Activated CD8-positive, alpha-beta T cell treated with anti-CD3 and anti-CD28 coated beads for 36 hours (primary cell): ENCODE results near the gene ERP27. TPM values are rescaled to one million over a fixed set of nuclear protein-coding genes. Genes with fewer than 3 reads are reported as not detected.

ENCODE experiments used
- ATAC-seq: fragments of 200-7000 bp; cut with Tn5 transposase; one replicate; pipeline ENCODE4 v1.10.0; 2021; ENCODE audit warnings: mild to moderate bottlenecking, moderate library complexity
- CTCF ChIA-PET: fragments of 350-600 bp; sonication (Branson Sonifier 250); formaldehyde crosslinking; loops from one replicate; lab custom pipeline; 2021; ENCODE audit warnings: antibody characterized with exemption; lab: Charles Lee
- POLR2A ChIA-PET: fragments of 350-600 bp; sonication (Branson Sonifier 250); formaldehyde crosslinking; loops from one replicate; lab custom pipeline; 2021; ENCODE audit warnings: antibody characterized with exemption; lab: Charles Lee
- DNase-seq: peaks from one replicate; pipeline ENCODE4 v3.0.0-alpha.2; 2020
- H3K27ac Mint-ChIP-seq: one replicate; pipeline ENCODE4 v1.8.0; 2021; ENCODE audit warnings: mild to moderate bottlenecking, mixed read lengths
- H3K27me3 Mint-ChIP-seq: one replicate; pipeline ENCODE4 v1.8.0; 2021; ENCODE audit warnings: mixed read lengths
- H3K36me3 Mint-ChIP-seq: one replicate; pipeline ENCODE4 v1.8.0; 2021; ENCODE audit warnings: low read depth, mixed read lengths
- H3K4me1 Mint-ChIP-seq: one replicate; pipeline ENCODE4 v1.8.0; 2021; ENCODE audit warnings: low read depth, mixed read lengths
- H3K4me3 Mint-ChIP-seq: one replicate; pipeline ENCODE4 v1.8.0; 2021; ENCODE audit warnings: mild to moderate bottlenecking, moderate library complexity, mixed read lengths
- H3K9me3 Mint-ChIP-seq: one replicate; pipeline ENCODE4 v1.8.0; 2021; ENCODE audit warnings: mixed read lengths
- CTCF ChIP-seq: fragments of 200-600 bp; IDR thresholded peaks from one replicate; pipeline ENCODE4 v1.8.0; 2022; ENCODE audit warnings: antibody characterized with exemption, mild to moderate bottlenecking
- intact Hi-C: fragments of 100-400 bp; cut with micrococcal nuclease; formaldehyde crosslinking; loops from one replicate; pipeline ENCODE4 v1.10.0; 2022
- total RNA-seq, 2 experiments: library from RNA; stranded (reverse); gene quantifications; one replicate each; pipeline ENCODE4 v1.2.3, GENCODE V29; 2021

The ERP27 gene
- total RNA-seq, 2 experiments from 2014 or later: 2.3 to 3.4 TPM

GRCh38 chr12:14941369-14941768 lies 3.0 kb upstream of the ERP27 start:
- Mint-ChIP-seq H3K9me3 (peaks cover 5% of the 10 kb centered on the region), H3K4me3 (no peak overlapping the region), H3K4me1 (peaks cover 65% of the 10 kb centered on the region), H3K27me3 (no peaks in the 10 kb centered on the region), H3K27ac (peak overlapping the region; percentile 9), H3K36me3 (peaks cover 84% of the 10 kb centered on the region)
- no peak for ATAC-seq
- ChIA-PET POLR2A (interaction anchor here (1.0 to 1.1 kb wide), 2 partner anchors 20 to 40 kb away, joined by 3 to 4 read pairs; no protein-coding TSS in a partner anchor), CTCF (no interaction called here)
- no peak for DNase-seq
- intact Hi-C loops: no loop called here
- TF ChIP-seq CTCF: no peak

- ChIA-PET CTCF (interaction anchor here (0.8 to 2.7 kb wide), 14 partner anchors 9 to 284 kb away, joined by 3 to 14 read pairs (median 4); partner anchors contain the start of gene RERG), POLR2A (interaction anchor here (0.7 to 2.0 kb wide), 5 partner anchors 10 to 22 kb away, joined by 3 to 9 read pairs (median 5); no protein-coding TSS in a partner anchor)
- Mint-ChIP-seq H3K27ac (peak overlapping the region; percentile 55), H3K36me3 (peaks cover 75% of the 10 kb centered on the region), H3K4me3 (no peak overlapping the region), H3K27me3 (no peaks in the 10 kb centered on the region), H3K4me1 (peaks cover 49% of the 10 kb centered on the region), H3K9me3 (peaks cover 5% of the 10 kb centered on the region)
- intact Hi-C loops: no loop called here
- TF ChIP-seq CTCF: no peak
- ATAC-seq (peak; percentile 48), DNase-seq (no peak)
Measured at GRCh38 chr12:14937689-14938088, 648 bp downstream of the ERP27 start.

GRCh38 chr12:14937014-14937413 lies 1.3 kb downstream of the ERP27 start:
- peaks cover 47% of the 10 kb centered on the region for H3K4me1 Mint-ChIP-seq

GRCh38 chr12:14936224-14936861 lies 2.0 kb downstream of the ERP27 start:
- peaks cover 72% of the 10 kb centered on the region for H3K36me3 Mint-ChIP-seq
- H3K4me1 Mint-ChIP-seq: peaks cover 47% of the 10 kb centered on the region
- peaks cover 5% of the 10 kb centered on the region for H3K9me3 Mint-ChIP-seq
- DNase-seq (no peak), ATAC-seq (no peak)
- no peak overlapping the region for H3K4me3 Mint-ChIP-seq
- ChIA-PET CTCF (interaction anchor here (0.8 to 1.7 kb wide), 6 partner anchors 9 to 65 kb away, joined by 3 to 8 read pairs (median 4); no protein-coding TSS in a partner anchor), POLR2A (interaction anchor here (0.9 to 2.0 kb wide), 7 partner anchors 14 to 163 kb away, joined by 3 to 9 read pairs (median 3); partner anchors contain the start of gene PDE6H)
- peak overlapping the region; percentile 55 for H3K27ac Mint-ChIP-seq
- intact Hi-C loops: no loop called here
- no peaks in the 10 kb centered on the region for H3K27me3 Mint-ChIP-seq
- TF ChIP-seq CTCF: no peak

More at GRCh38 chr12:14937014-14937413, 1.3 kb downstream of the ERP27 start:
- Mint-ChIP-seq H3K36me3 (peaks cover 74% of the 10 kb centered on the region), H3K27me3 (no peaks in the 10 kb centered on the region), H3K27ac (peak overlapping the region; percentile 55), H3K4me3 (no peak overlapping the region), H3K9me3 (peaks cover 5% of the 10 kb centered on the region)
- ATAC-seq (no peak), DNase-seq (no peak)
- intact Hi-C loops: no loop called here
- ChIA-PET CTCF (interaction anchor here (0.8 to 1.7 kb wide), 8 partner anchors 8 to 284 kb away, joined by 3 to 8 read pairs (median 4); partner anchors contain the start of gene RERG), POLR2A (interaction anchor here (1.6 to 2.0 kb wide), 3 partner anchors 15 to 24 kb away, joined by 5 to 9 read pairs (median 6); no protein-coding TSS in a partner anchor)
- TF ChIP-seq CTCF: no peak

GRCh38 chr12:14935031-14935430 lies 3.3 kb downstream of the ERP27 start:
- Mint-ChIP-seq H3K36me3 (peaks cover 60% of the 10 kb centered on the region), H3K27ac (peak overlapping the region; percentile 34), H3K27me3 (no peaks in the 10 kb centered on the region), H3K9me3 (peaks cover 3% of the 10 kb centered on the region), H3K4me1 (peaks cover 39% of the 10 kb centered on the region), H3K4me3 (no peak overlapping the region)
- POLR2A ChIA-PET: no interaction called here
- CTCF ChIA-PET: interaction anchor here (1.2 to 1.3 kb wide), 2 partner anchors 22 to 60 kb away, joined by 4 read pairs; no protein-coding TSS in a partner anchor
- intact Hi-C loops: no loop called here
- no peak for DNase-seq
- ATAC-seq: no peak
- no peak for TF ChIP-seq CTCF
